OCI-LY1 (cell line): ENCODE measurements around the gene IRF4.

Experiments
- EZH2 ChIP-seq: fragments of 200-600 bp; sonication (generic), shearing (Covaris generic); IDR thresholded peaks from 2 replicates; pipeline ENCODE4 v1.8.0; 2017; ENCODE audit warnings: borderline replicate concordance, mixed run types, mild to moderate bottlenecking, antibody characterized with exemption, low read length, moderate library complexity, mixed read lengths
- TF ChIP-seq, protein P1 (sequence below): fragments of 200-600 bp; sonication (generic), shearing (Covaris generic); IDR thresholded peaks from 2 replicates; pipeline ENCODE4 v1.5.1; 2017; ENCODE audit warnings: mild to moderate bottlenecking, antibody characterized with exemption, low read length, moderate library complexity, mixed read lengths

DNA sequence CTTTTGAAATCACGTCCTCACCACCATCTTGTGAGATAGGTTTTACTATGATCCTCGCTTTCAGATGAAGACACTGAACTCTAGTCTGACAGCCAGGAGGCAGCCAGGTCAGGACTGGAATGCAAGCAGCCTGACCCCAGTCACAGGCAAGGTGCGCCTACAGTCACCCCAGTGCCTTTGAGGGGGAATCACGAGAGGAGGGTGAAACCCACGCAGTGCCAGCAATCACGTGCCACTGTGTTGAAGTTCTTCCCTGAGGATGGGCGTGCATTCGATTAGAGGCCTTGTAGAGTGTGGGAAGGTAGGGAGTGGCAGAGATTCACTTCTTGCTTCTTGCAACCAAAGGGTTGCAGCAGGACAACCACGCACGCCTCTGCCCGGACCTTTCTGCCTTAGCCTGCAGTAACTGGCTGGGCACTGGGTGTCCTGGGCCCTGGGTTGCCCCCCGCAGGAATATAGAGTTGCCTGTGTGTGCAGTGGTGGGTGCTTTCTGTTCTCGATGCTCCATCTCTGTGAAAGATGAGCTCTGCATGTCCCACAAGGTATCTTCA, 33.7 kb upstream of the IRF4 start:
- TF ChIP-seq, protein P1, sequence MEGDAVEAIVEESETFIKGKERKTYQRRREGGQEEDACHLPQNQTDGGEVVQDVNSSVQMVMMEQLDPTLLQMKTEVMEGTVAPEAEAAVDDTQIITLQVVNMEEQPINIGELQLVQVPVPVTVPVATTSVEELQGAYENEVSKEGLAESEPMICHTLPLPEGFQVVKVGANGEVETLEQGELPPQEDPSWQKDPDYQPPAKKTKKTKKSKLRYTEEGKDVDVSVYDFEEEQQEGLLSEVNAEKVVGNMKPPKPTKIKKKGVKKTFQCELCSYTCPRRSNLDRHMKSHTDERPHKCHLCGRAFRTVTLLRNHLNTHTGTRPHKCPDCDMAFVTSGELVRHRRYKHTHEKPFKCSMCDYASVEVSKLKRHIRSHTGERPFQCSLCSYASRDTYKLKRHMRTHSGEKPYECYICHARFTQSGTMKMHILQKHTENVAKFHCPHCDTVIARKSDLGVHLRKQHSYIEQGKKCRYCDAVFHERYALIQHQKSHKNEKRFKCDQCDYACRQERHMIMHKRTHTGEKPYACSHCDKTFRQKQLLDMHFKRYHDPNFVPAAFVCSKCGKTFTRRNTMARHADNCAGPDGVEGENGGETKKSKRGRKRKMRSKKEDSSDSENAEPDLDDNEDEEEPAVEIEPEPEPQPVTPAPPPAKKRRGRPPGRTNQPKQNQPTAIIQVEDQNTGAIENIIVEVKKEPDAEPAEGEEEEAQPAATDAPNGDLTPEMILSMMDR = no peak
- TF ChIP-seq EZH2 = no peak
